KOPT-K1 (cell line): ENCODE data around the gene SDK1.
"Not testable (repeated sequence)": the region's sequence is repeated elsewhere in the genome, so short reads cannot be mapped to it uniquely, and the experiment has no call there.

ENCODE experiments used
- H3K27ac ChIP-seq: fragments of 200-600 bp; sonication (generic); 2 replicates; pipeline ENCODE4 v1.5.1; 2016; ENCODE audit warnings: antibody characterized with exemption, mild to moderate bottlenecking, low read depth, low read length; ENCODE audit not compliant: poor library complexity, severe bottlenecking
- H3K36me3 ChIP-seq: fragments of 200-600 bp; sonication (generic); 2 replicates; pipeline ENCODE4 v1.5.1; 2017; ENCODE audit warnings: antibody characterized with exemption, mild to moderate bottlenecking, low read length, moderate library complexity; ENCODE audit not compliant: insufficient read depth
- H3K9me3 ChIP-seq: fragments of 200-600 bp; sonication (generic); 2 replicates; pipeline ENCODE4 v1.5.1; 2017; ENCODE audit warnings: antibody characterized with exemption, low read length, mild to moderate bottlenecking; ENCODE audit not compliant: insufficient read depth, poor library complexity, severe bottlenecking

Gene SDK1

GRCh38 chr7:3963768-3964167 lies 662.7 kb downstream of the SDK1 start:
- H3K9me3 ChIP-seq, H3K27ac ChIP-seq, H3K36me3 ChIP-seq: not testable (repeated sequence)

GRCh38 chr7:3964980-3965606 lies 664.0 kb downstream of the SDK1 start:
- no peak overlapping the region for H3K27ac ChIP-seq
- no peaks in the 10 kb centered on the region for H3K36me3 ChIP-seq
- H3K9me3 ChIP-seq = no peaks in the 10 kb centered on the region

GRCh38 chr7:3965794-3966395 lies 664.8 kb downstream of the SDK1 start:
- H3K9me3 ChIP-seq = no peaks in the 10 kb centered on the region
- H3K27ac ChIP-seq = no peak overlapping the region

GRCh38 chr7:3968234-3968633 lies 667.2 kb downstream of the SDK1 start:
- no peak overlapping the region for H3K27ac ChIP-seq
- H3K9me3 ChIP-seq = no peaks in the 10 kb centered on the region
- no peaks in the 10 kb centered on the region for H3K36me3 ChIP-seq

More at GRCh38 chr7:3965794-3966395, 664.8 kb downstream of the SDK1 start:
- H3K36me3 ChIP-seq = no peaks in the 10 kb centered on the region

GRCh38 chr7:3969286-3969685 lies 668.2 kb downstream of the SDK1 start:
- Histone ChIP-seq H3K27ac (no peak overlapping the region), H3K9me3 (peaks cover 3% of the 10 kb centered on the region), H3K36me3 (no peaks in the 10 kb centered on the region)

GRCh38 chr7:3971323-3971722 lies 670.3 kb downstream of the SDK1 start:
- Histone ChIP-seq H3K36me3 (no peaks in the 10 kb centered on the region), H3K27ac (no peak overlapping the region), H3K9me3 (peaks cover 17% of the 10 kb centered on the region)

GRCh38 chr7:3973264-3973663 lies 672.2 kb downstream of the SDK1 start:
- H3K36me3 ChIP-seq = no peaks in the 10 kb centered on the region
- no peak overlapping the region for H3K27ac ChIP-seq
- peaks cover 29% of the 10 kb centered on the region for H3K9me3 ChIP-seq

- Histone ChIP-seq H3K36me3 (no peaks in the 10 kb centered on the region), H3K9me3 (peaks cover 29% of the 10 kb centered on the region), H3K27ac (no peak overlapping the region)
Measured at GRCh38 chr7:3974329-3974728, 673.3 kb downstream of the SDK1 start.

GRCh38 chr7:3975371-3975770 lies 674.3 kb downstream of the SDK1 start:
- Histone ChIP-seq H3K27ac (no peak overlapping the region), H3K9me3 (peaks cover 29% of the 10 kb centered on the region), H3K36me3 (no peaks in the 10 kb centered on the region)

GRCh38 chr7:3977391-3977790 lies 676.3 kb downstream of the SDK1 start:
- H3K36me3 ChIP-seq = no peaks in the 10 kb centered on the region
- H3K27ac ChIP-seq = no peak overlapping the region
- peaks cover 29% of the 10 kb centered on the region for H3K9me3 ChIP-seq

- H3K36me3 ChIP-seq = no peaks in the 10 kb centered on the region
- no peak overlapping the region for H3K27ac ChIP-seq
Measured at GRCh38 chr7:3978839-3979238, 677.8 kb downstream of the SDK1 start.

GRCh38 chr7:3979611-3980299 lies 678.7 kb downstream of the SDK1 start:
- no peaks in the 10 kb centered on the region for H3K36me3 ChIP-seq
- H3K27ac ChIP-seq = no peak overlapping the region

More at GRCh38 chr7:3978839-3979238, 677.8 kb downstream of the SDK1 start:
- H3K9me3 ChIP-seq = peaks cover 29% of the 10 kb centered on the region

GRCh38 chr7:3980300-3980643 lies 679.2 kb downstream of the SDK1 start:
- H3K27ac ChIP-seq = no peak overlapping the region
- H3K36me3 ChIP-seq = no peaks in the 10 kb centered on the region
- H3K9me3 ChIP-seq = peaks cover 18% of the 10 kb centered on the region

More at GRCh38 chr7:3979611-3980299, 678.7 kb downstream of the SDK1 start:
- peaks cover 23% of the 10 kb centered on the region for H3K9me3 ChIP-seq

GRCh38 chr7:3981281-3981680 lies 680.2 kb downstream of the SDK1 start:
- peaks cover 12% of the 10 kb centered on the region for H3K9me3 ChIP-seq
- H3K36me3 ChIP-seq = no peaks in the 10 kb centered on the region
- H3K27ac ChIP-seq = no peak overlapping the region

- Histone ChIP-seq H3K36me3 (no peaks in the 10 kb centered on the region), H3K9me3 (peaks cover 1% of the 10 kb centered on the region), H3K27ac (no peak overlapping the region)
Measured at GRCh38 chr7:3984456-3984855, 683.4 kb downstream of the SDK1 start.

GRCh38 chr7:3986927-3987326 lies 685.9 kb downstream of the SDK1 start:
- Histone ChIP-seq H3K27ac (no peak overlapping the region), H3K36me3 (no peaks in the 10 kb centered on the region), H3K9me3 (peaks cover 16% of the 10 kb centered on the region)
